H9 (cell line): ENCODE measurements around the gene LRRC36. TPM values are rescaled to one million over a fixed set of nuclear protein-coding genes. Genes with fewer than 3 reads are reported as not detected.

Experiments used
- DNase-seq: peaks from one replicate; pipeline ENCODE4 v3.0.0-alpha.2; 2017
- H2AFZ ChIP-seq: one replicate; pipeline ENCODE4 v1.6.1; 2013; ENCODE audit warnings: mild to moderate bottlenecking, low read length, control low read depth, moderate library complexity
- H2AK5ac ChIP-seq: 2 replicates; pipeline ENCODE4 v1.6.1; 2013; ENCODE audit warnings: low read length, control low read depth, mixed read lengths; ENCODE audit not compliant: insufficient read length
- H2BK120ac ChIP-seq: one replicate; pipeline ENCODE4 v1.6.1; 2013; ENCODE audit warnings: low read depth, mild to moderate bottlenecking, low read length, control low read depth, inconsistent platforms; ENCODE audit not compliant: poor library complexity, severe bottlenecking
- H2BK12ac ChIP-seq: 2 replicates; pipeline ENCODE4 v1.6.1; 2013; ENCODE audit warnings: low read length, control low read depth, mixed read lengths, low read depth; ENCODE audit not compliant: insufficient read length
- H2BK15ac ChIP-seq: 2 replicates; pipeline ENCODE4 v1.6.1; 2013; ENCODE audit warnings: low read depth, low read length, control low read depth
- H2BK20ac ChIP-seq: one replicate; pipeline ENCODE4 v1.6.1; 2013; ENCODE audit warnings: low read depth, mild to moderate bottlenecking, low read length, control low read depth, inconsistent platforms; ENCODE audit not compliant: poor library complexity, severe bottlenecking
- H2BK5ac ChIP-seq: 2 replicates; pipeline ENCODE4 v1.6.1; 2013; ENCODE audit warnings: low read length, control low read depth, mixed read lengths; ENCODE audit not compliant: insufficient read length
- H3K14ac ChIP-seq: 2 replicates; pipeline ENCODE4 v1.6.1; 2013; ENCODE audit warnings: low read length, control low read depth; ENCODE audit not compliant: insufficient read depth
- H3K18ac ChIP-seq: 2 replicates; pipeline ENCODE4 v1.6.1; 2013; ENCODE audit warnings: low read depth, mild to moderate bottlenecking, mixed read lengths, low read length, control low read depth; ENCODE audit not compliant: insufficient read length
- H3K23ac ChIP-seq: 2 replicates; pipeline ENCODE4 v1.6.1; 2013; ENCODE audit warnings: low read length, control low read depth, mixed read lengths, low read depth; ENCODE audit not compliant: insufficient read length
- H3K23me2 ChIP-seq: 2 replicates; pipeline ENCODE4 v1.6.1; 2013; ENCODE audit warnings: low read depth, mild to moderate bottlenecking, mixed read lengths, low read length, control low read depth; ENCODE audit not compliant: insufficient read length, poor library complexity, severe bottlenecking
- H3K27ac ChIP-seq: 2 replicates; pipeline ENCODE4 v1.5.1; 2013; ENCODE audit warnings: low read length, control low read depth, mixed read lengths, low read depth; ENCODE audit not compliant: insufficient read length
- H3K27me3 ChIP-seq: 2 replicates; pipeline ENCODE4 v1.6.1; 2013; ENCODE audit warnings: low read length, control low read depth, inconsistent platforms; ENCODE audit not compliant: insufficient read depth
- H3K4ac ChIP-seq: 2 replicates; pipeline ENCODE4 v1.6.1; 2013; ENCODE audit warnings: low read depth, mild to moderate bottlenecking, control low read depth, inconsistent platforms, low read length, moderate library complexity
- H3K4me1 ChIP-seq: 2 replicates; pipeline ENCODE4 v1.6.1; 2013; ENCODE audit warnings: low read length, control low read depth, inconsistent platforms; ENCODE audit not compliant: insufficient read depth
- H3K4me2 ChIP-seq: 2 replicates; pipeline ENCODE4 v1.6.1; 2013; ENCODE audit warnings: low read length, control low read depth, mixed read lengths; ENCODE audit not compliant: insufficient read length, insufficient read depth
- H3K56ac ChIP-seq: 2 replicates; pipeline ENCODE4 v1.6.1; 2013; ENCODE audit warnings: low read depth, mild to moderate bottlenecking, mixed read lengths, low read length, control low read depth; ENCODE audit not compliant: insufficient read length
- H3K79me1 ChIP-seq: 2 replicates; pipeline ENCODE4 v1.6.1; 2013; ENCODE audit warnings: low read depth, mild to moderate bottlenecking, moderate library complexity, low read length, control low read depth, inconsistent platforms; ENCODE audit not compliant: insufficient read depth, poor library complexity, severe bottlenecking
- H3K79me2 ChIP-seq: 2 replicates; pipeline ENCODE4 v1.6.1; 2013; ENCODE audit warnings: low read length, control low read depth, inconsistent platforms; ENCODE audit not compliant: insufficient read depth
- H3K9ac ChIP-seq: 2 replicates; pipeline ENCODE4 v1.6.1; 2013; ENCODE audit warnings: low read length, control low read depth, mixed read lengths; ENCODE audit not compliant: insufficient read length; ENCODE audit errors: extremely low read depth
- H3K9me3 ChIP-seq: one replicate; pipeline ENCODE4 v1.6.1; 2013; ENCODE audit warnings: low read depth, low read length, inconsistent platforms; ENCODE audit not compliant: control insufficient read depth
- H3T11ph ChIP-seq: one replicate; pipeline ENCODE4 v1.6.1; 2013; ENCODE audit warnings: mild to moderate bottlenecking, low read length, control low read depth, inconsistent platforms
- H4K20me1 ChIP-seq: one replicate; pipeline ENCODE4 v1.6.1; 2013; ENCODE audit not compliant: control insufficient read depth, insufficient read length, insufficient read depth
- H4K5ac ChIP-seq: 2 replicates; pipeline ENCODE4 v1.6.1; 2013; ENCODE audit warnings: low read depth, mild to moderate bottlenecking, mixed read lengths, low read length, control low read depth; ENCODE audit not compliant: insufficient read length
- H4K8ac ChIP-seq: replicated peaks from 2 replicates; pipeline ENCODE4 v1.6.1; 2013; ENCODE audit warnings: low read length, control low read depth, mixed read lengths, low read depth; ENCODE audit not compliant: insufficient read length
- H4K91ac ChIP-seq: 2 replicates; pipeline ENCODE4 v1.6.1; 2013; ENCODE audit warnings: low read depth, mild to moderate bottlenecking, moderate library complexity, mixed read lengths, low read length, control low read depth; ENCODE audit not compliant: insufficient read length
- H3K27ac Mint-ChIP-seq, 3 experiments: 2 replicates in 2 of 3; 3 replicates in 1 of 3; pipeline ENCODE4 v1.8.0; 2020 to 2021; ENCODE audit warnings: mixed read lengths in 3 of 3, mild to moderate bottlenecking in 1 of 3, moderate library complexity in 1 of 3
- H3K27me3 Mint-ChIP-seq: 2 replicates; pipeline ENCODE4 v1.8.0; 2021; ENCODE audit warnings: low read depth, mild to moderate bottlenecking, moderate library complexity, mixed read lengths
- H3K36me3 Mint-ChIP-seq, 3 experiments: 2 replicates in 2 of 3; 3 replicates in 1 of 3; pipeline ENCODE4 v1.8.0; 2020 to 2021; ENCODE audit warnings: low read depth in 3 of 3, mixed read lengths in 3 of 3; ENCODE audit not compliant: insufficient read depth in 1 of 3
- H3K4me1 Mint-ChIP-seq, 2 experiments: 2 replicates each; pipeline ENCODE4 v1.8.0; 2020; ENCODE audit warnings: mixed read lengths in 2 of 2
- H3K4me3 Mint-ChIP-seq, 2 experiments: 2 replicates in 1 of 2; 3 replicates in 1 of 2; pipeline ENCODE4 v1.8.0; 2020 to 2021; ENCODE audit warnings: mild to moderate bottlenecking in 2 of 2, mixed read lengths in 2 of 2, moderate library complexity in 1 of 2
- H3K9me3 Mint-ChIP-seq, 2 experiments: 2 replicates in 1 of 2; 3 replicates in 1 of 2; pipeline ENCODE4 v1.8.0; 2020; ENCODE audit warnings: mild to moderate bottlenecking in 2 of 2, mixed read lengths in 2 of 2, moderate library complexity in 1 of 2
- total RNA-seq: library from RNA; stranded (reverse); gene quantifications from 2 replicates; pipeline ENCODE4 v1.2.1, GENCODE V29; 2021
- TF ChIP-seq, protein P1 (sequence below): fragments of 200-600 bp; sonication (generic); conservative IDR thresholded peaks from 3 replicates; pipeline ENCODE4 v1.8.0; 2021; ENCODE audit warnings: antibody characterized with exemption, mild to moderate bottlenecking

Gene LRRC36
- total RNA-seq, 1 experiment from 2014 or later: not detected

GRCh38 chr16:67364600-67365235, 38.1 kb downstream of the LRRC36 start:
- Histone ChIP-seq H3K9me3 (no peaks in the 10 kb centered on the region), H2BK120ac (no peak overlapping the region), H2AK5ac (no peak overlapping the region), H3T11ph (no peak overlapping the region), H4K8ac (no peak overlapping the region), H3K4ac (no peak overlapping the region), H4K20me1 (no peaks in the 10 kb centered on the region), H3K56ac (no peak overlapping the region), H3K23ac (no peak overlapping the region), H3K18ac (no peak overlapping the region), H3K4me2 (no peak overlapping the region), H2BK5ac (no peak overlapping the region), H4K91ac (no peak overlapping the region), H3K23me2 (no peaks in the 10 kb centered on the region), H2BK15ac (no peak overlapping the region), H3K14ac (no peak overlapping the region), H3K9ac (no peak overlapping the region), H4K5ac (no peak overlapping the region), H3K79me2 (no peaks in the 10 kb centered on the region), H2BK12ac (no peak overlapping the region), H3K79me1 (no peaks in the 10 kb centered on the region), H3K27me3 (no peaks in the 10 kb centered on the region), H2AFZ (no peak overlapping the region), H2BK20ac (no peak overlapping the region), H3K4me1 (no peaks in the 10 kb centered on the region), H3K27ac (no peak overlapping the region)
- no peak overlapping the region for H3K4me3 Mint-ChIP-seq
- TF ChIP-seq, protein P1, sequence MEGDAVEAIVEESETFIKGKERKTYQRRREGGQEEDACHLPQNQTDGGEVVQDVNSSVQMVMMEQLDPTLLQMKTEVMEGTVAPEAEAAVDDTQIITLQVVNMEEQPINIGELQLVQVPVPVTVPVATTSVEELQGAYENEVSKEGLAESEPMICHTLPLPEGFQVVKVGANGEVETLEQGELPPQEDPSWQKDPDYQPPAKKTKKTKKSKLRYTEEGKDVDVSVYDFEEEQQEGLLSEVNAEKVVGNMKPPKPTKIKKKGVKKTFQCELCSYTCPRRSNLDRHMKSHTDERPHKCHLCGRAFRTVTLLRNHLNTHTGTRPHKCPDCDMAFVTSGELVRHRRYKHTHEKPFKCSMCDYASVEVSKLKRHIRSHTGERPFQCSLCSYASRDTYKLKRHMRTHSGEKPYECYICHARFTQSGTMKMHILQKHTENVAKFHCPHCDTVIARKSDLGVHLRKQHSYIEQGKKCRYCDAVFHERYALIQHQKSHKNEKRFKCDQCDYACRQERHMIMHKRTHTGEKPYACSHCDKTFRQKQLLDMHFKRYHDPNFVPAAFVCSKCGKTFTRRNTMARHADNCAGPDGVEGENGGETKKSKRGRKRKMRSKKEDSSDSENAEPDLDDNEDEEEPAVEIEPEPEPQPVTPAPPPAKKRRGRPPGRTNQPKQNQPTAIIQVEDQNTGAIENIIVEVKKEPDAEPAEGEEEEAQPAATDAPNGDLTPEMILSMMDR: no peak
- no peaks in the 10 kb centered on the region for H3K36me3 Mint-ChIP-seq
- DNase-seq: no peak
- H3K9me3 Mint-ChIP-seq: no peaks in the 10 kb centered on the region
- peaks cover 0 to 2% of the 10 kb centered on the region in 2 experiments; a peak in 2 of 4 replicates for H3K4me1 Mint-ChIP-seq
- peaks cover 48% of the 10 kb centered on the region for H3K27me3 Mint-ChIP-seq
- H3K27ac Mint-ChIP-seq: no peak overlapping the region
